PC-9 (cell line): ENCODE data around the gene ZSCAN9. TPM values are rescaled to one million over a fixed set of nuclear protein-coding genes. Genes with fewer than 3 reads are reported as not detected.

ENCODE experiments used
- BruUV-seq: library from RNA; stranded (reverse); fragments of 400-500 nt; replicated peaks from 2 replicates; lab custom pipeline; 2021; lab: Mats Ljungman, UMichigan
- CTCF ChIA-PET: fragments of 300-600 bp; sonication (Branson Sonifier 250); formaldehyde crosslinking; loops from one replicate; lab custom pipeline; 2022; ENCODE audit warnings: antibody characterized with exemption; lab: Charles Lee
- POLR2A ChIA-PET: fragments of 300-600 bp; sonication (Branson Sonifier 250); formaldehyde crosslinking; loops from one replicate; lab custom pipeline; 2022; ENCODE audit warnings: antibody characterized with exemption; ENCODE audit not compliant: unreplicated experiment; lab: Charles Lee
- DNase-seq, 2 experiments: peaks; one replicate each; pipeline versions ENCODE4 v3.0.0 to v3.0.0-alpha.2; 2015 to 2022; ENCODE audit warnings: mixed read lengths in 1 of 2
- H2AFZ ChIP-seq: fragments of 200-600 bp; sonication (generic); 2 replicates; pipeline ENCODE4 v1.8.1; 2017; ENCODE audit warnings: antibody characterized with exemption
- H3F3A ChIP-seq: fragments of 200-600 bp; sonication (generic); 2 replicates; pipeline ENCODE4 v1.8.1; 2017; ENCODE audit warnings: antibody characterized with exemption, mild to moderate bottlenecking, low read depth; ENCODE audit not compliant: insufficient read depth
- H3K27ac ChIP-seq: fragments of 200-600 bp; sonication (generic); 2 replicates; pipeline ENCODE4 v1.6.1; 2016; ENCODE audit warnings: mixed run types
- H3K27me3 ChIP-seq: fragments of 200-600 bp; sonication (generic); 2 replicates; pipeline ENCODE4 v1.6.1; 2016; ENCODE audit warnings: low read depth, mixed run types; ENCODE audit not compliant: insufficient read depth
- H3K36me3 ChIP-seq: fragments of 200-600 bp; sonication (generic); 2 replicates; pipeline ENCODE4 v1.6.1; 2016; ENCODE audit warnings: low read depth, mixed run types
- H3K4me1 ChIP-seq: fragments of 200-600 bp; sonication (generic); replicated peaks from 2 replicates; pipeline ENCODE4 v1.6.1; 2016; ENCODE audit warnings: mixed run types; ENCODE audit not compliant: insufficient read depth
- H3K4me2 ChIP-seq: fragments of 200-600 bp; sonication (generic); 2 replicates; pipeline ENCODE4 v1.6.1; 2017; ENCODE audit warnings: mixed run types
- H3K4me3 ChIP-seq: fragments of 200-600 bp; sonication (generic); 2 replicates; pipeline ENCODE4 v1.6.1; 2016; ENCODE audit warnings: mixed run types
- H3K79me2 ChIP-seq: fragments of 200-600 bp; sonication (generic); 2 replicates; pipeline ENCODE4 v1.6.1; 2017; ENCODE audit warnings: low read depth, mixed run types
- H3K9me2 ChIP-seq: fragments of 200-600 bp; sonication (generic); 2 replicates; pipeline ENCODE4 v1.8.1; 2017; ENCODE audit warnings: mild to moderate bottlenecking; ENCODE audit not compliant: insufficient read depth
- H3K9me3 ChIP-seq: fragments of 200-600 bp; sonication (generic); 2 replicates; pipeline ENCODE4 v1.8.1; 2016; ENCODE audit warnings: low read depth; ENCODE audit not compliant: insufficient read depth
- H4K20me1 ChIP-seq: fragments of 200-600 bp; sonication (generic); 2 replicates; pipeline ENCODE4 v1.8.1; 2017; ENCODE audit not compliant: insufficient read depth
- EZH2 ChIP-seq: fragments of 200-600 bp; sonication (generic); IDR thresholded peaks from 2 replicates; pipeline ENCODE4 v1.8.0; 2017; ENCODE audit warnings: antibody characterized with exemption, low read depth
- intact Hi-C: fragments of 100-400 bp; cut with micrococcal nuclease; formaldehyde crosslinking; loops from one replicate; pipeline ENCODE4 v1.10.0; 2022; ENCODE audit not compliant: unreplicated experiment
- total RNA-seq: library from RNA; stranded (reverse); gene quantifications from 2 replicates; pipeline ENCODE4 v1.2.3, GENCODE V29; 2021
- TF ChIP-seq, protein P1 (sequence below): fragments of 200-600 bp; sonication (generic); conservative IDR thresholded peaks from 2 replicates; pipeline ENCODE4 v1.6.1; 2017; ENCODE audit warnings: mixed run types, antibody characterized with exemption, mild to moderate bottlenecking, moderate library complexity

ZSCAN9 gene
- total RNA-seq, 1 experiment from 2014 or later, result 20.4 TPM

DNA sequence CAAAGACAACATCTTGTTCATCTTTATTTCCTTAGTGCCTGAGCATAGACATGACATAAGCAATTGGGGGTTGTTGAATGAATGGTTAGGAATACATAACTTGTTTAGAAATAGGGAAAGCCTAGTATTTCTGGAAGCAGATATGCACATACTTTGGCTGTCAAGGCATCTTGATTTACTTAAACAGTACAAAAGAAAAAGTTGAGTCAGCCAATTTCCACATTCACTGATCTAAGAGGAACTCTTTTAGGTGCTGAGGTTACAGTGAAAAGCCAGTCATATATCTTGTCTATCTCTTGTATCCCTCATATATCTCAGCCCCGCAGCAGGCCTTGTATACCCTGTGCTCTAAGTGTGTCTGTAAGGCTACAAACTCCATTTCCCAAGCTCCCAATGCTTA lies 15.4 kb downstream of the ZSCAN9 start:
- ChIA-PET CTCF (no interaction called here), POLR2A (no interaction called here)
- H3K27me3 ChIP-seq, result no peaks in the 10 kb centered on the region
- no peaks in the 10 kb centered on the region for H3K79me2 ChIP-seq
- TF ChIP-seq, protein P1, sequence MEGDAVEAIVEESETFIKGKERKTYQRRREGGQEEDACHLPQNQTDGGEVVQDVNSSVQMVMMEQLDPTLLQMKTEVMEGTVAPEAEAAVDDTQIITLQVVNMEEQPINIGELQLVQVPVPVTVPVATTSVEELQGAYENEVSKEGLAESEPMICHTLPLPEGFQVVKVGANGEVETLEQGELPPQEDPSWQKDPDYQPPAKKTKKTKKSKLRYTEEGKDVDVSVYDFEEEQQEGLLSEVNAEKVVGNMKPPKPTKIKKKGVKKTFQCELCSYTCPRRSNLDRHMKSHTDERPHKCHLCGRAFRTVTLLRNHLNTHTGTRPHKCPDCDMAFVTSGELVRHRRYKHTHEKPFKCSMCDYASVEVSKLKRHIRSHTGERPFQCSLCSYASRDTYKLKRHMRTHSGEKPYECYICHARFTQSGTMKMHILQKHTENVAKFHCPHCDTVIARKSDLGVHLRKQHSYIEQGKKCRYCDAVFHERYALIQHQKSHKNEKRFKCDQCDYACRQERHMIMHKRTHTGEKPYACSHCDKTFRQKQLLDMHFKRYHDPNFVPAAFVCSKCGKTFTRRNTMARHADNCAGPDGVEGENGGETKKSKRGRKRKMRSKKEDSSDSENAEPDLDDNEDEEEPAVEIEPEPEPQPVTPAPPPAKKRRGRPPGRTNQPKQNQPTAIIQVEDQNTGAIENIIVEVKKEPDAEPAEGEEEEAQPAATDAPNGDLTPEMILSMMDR, result no peak
- TF ChIP-seq EZH2, result no peak
- H3F3A ChIP-seq, result no peaks in the 10 kb centered on the region
- H4K20me1 ChIP-seq, result no peaks in the 10 kb centered on the region
- H3K36me3 ChIP-seq, result no peaks in the 10 kb centered on the region
- no peaks in the 10 kb centered on the region for H3K4me1 ChIP-seq
- intact Hi-C loops, result no loop called here
- no peaks in the 10 kb centered on the region for H3K9me2 ChIP-seq
- no peak overlapping the region for H3K4me3 ChIP-seq
- no peaks in the 10 kb centered on the region for H3K9me3 ChIP-seq
- DNase-seq, result no peak
- no peak overlapping the region for H2AFZ ChIP-seq
- no TSS peak for BruUV-seq
- H3K27ac ChIP-seq, result no peak overlapping the region
- no peak overlapping the region for H3K4me2 ChIP-seq

DNA sequence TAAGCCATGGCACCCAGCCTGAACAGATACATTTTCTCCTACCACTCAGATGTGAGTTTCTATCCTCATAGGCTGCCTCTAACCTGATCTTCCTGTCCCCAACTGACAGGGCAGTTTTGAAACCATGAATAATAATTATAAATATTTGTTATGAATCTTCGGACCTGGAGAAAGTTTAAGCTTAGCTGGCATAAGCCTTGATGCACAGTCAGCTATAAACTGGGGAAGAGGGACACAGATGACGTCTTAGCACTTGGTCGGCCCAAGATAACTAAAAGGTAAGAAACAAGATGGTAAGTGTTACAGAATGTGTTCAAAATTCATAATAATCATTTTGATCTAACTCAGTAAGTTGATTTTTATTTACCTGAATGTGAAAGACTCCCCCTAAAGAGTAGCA lies 18.9 kb downstream of the ZSCAN9 start:
- H3K36me3 ChIP-seq, result 0 out of 2 replicates have a peak, but pooled peaks cover 7% of the 10 kb centered on the region
- no peak overlapping the region for H3K4me3 ChIP-seq
- no peak overlapping the region for H3K27ac ChIP-seq
- no peaks in the 10 kb centered on the region for H3F3A ChIP-seq
- CTCF ChIA-PET, result no interaction called here
- TF ChIP-seq, protein P1, result no peak
- no peak for TF ChIP-seq EZH2
- intact Hi-C loops, result no loop called here
- no peaks in the 10 kb centered on the region for H3K4me1 ChIP-seq
- no peak overlapping the region for H2AFZ ChIP-seq
- H4K20me1 ChIP-seq, result no peaks in the 10 kb centered on the region
- POLR2A ChIA-PET, result no interaction called here
- no peaks in the 10 kb centered on the region for H3K27me3 ChIP-seq
- no peak overlapping the region for H3K4me2 ChIP-seq
- DNase-seq, result no peak
- H3K79me2 ChIP-seq, result no peaks in the 10 kb centered on the region
- no peaks in the 10 kb centered on the region for H3K9me2 ChIP-seq
- no peaks in the 10 kb centered on the region for H3K9me3 ChIP-seq
- BruUV-seq, result no TSS peak

DNA sequence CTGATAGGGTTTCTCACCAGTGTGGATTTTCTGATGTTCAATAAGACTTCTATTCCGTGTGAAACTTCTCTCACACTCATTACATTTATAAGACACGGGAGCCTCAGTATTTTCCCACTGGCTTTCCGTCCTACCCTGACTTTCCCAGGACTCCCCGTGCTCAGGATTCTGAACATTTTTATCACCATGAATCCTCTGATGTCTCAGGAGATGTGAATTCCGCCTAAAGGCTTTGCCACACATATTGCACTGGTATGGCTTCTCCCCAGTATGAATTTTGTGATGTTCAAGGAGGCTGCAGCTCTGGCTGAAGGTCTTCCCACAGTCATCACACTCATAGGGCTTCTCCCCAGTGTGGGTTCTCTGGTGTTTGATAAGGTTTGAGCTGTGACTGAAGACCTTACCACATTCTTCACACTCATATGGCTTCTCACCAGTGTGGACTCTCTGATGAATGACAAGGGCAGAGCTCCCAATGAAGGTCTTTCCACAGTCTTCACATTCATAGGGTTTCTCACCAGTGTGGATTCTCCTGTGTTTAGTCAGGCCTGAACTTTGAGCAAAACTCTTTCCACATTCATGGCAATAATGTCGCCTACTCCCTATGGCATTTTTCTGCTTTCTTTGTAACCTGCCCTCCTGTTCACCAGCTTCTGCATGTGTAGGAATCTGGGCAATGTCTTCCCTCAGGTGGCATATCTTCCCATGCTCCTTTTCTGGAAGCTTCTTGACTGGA lies 20.3 kb downstream of the ZSCAN9 start:
- Histone ChIP-seq H3K9me3 (no peaks in the 10 kb centered on the region), H3K4me3 (no peak overlapping the region), H3K27ac (no peak overlapping the region), H4K20me1 (no peaks in the 10 kb centered on the region), H3K4me2 (no peak overlapping the region), H3K9me2 (no peaks in the 10 kb centered on the region), H3K79me2 (peaks cover 5% of the 10 kb centered on the region; the same call in 1 of the 2 replicates), H2AFZ (no peak overlapping the region), H3F3A (no peaks in the 10 kb centered on the region), H3K4me1 (no peaks in the 10 kb centered on the region), H3K27me3 (no peaks in the 10 kb centered on the region), H3K36me3 (0 out of 2 replicates have a peak, but pooled peaks cover 7% of the 10 kb centered on the region)
- CTCF ChIA-PET, result no interaction called here
- POLR2A ChIA-PET, result interaction anchor here (0.7 kb wide), 1 partner anchor 24 kb away, joined by 4 read pairs; no protein-coding TSS in a partner anchor
- intact Hi-C loops, result no loop called here
- DNase-seq, result no peak
- TF ChIP-seq EZH2, result no peak
- TF ChIP-seq, protein P1, result no peak
- no TSS peak for BruUV-seq
